Neural cell (in vitro differentiated cells): ENCODE measurements around the gene GRIK2. TPM values are rescaled to one million over a fixed set of nuclear protein-coding genes. Genes with fewer than 3 reads are reported as not detected.

Source experiments
- H2AFZ ChIP-seq: fragments of 200-600, 300-800 bp; sonication (generic), shearing (Covaris generic); 2 replicates; pipeline ENCODE4 v1.6.0; 2014; ENCODE audit warnings: low read depth, mild to moderate bottlenecking, antibody characterized with exemption, low read length, moderate library complexity
- H3F3A ChIP-seq: fragments of 200-600 bp; shearing (Covaris generic); 2 replicates; pipeline ENCODE4 v1.6.1; 2016; ENCODE audit warnings: mild to moderate bottlenecking, moderate library complexity, mixed read lengths, antibody characterized with exemption, low read length; ENCODE audit not compliant: insufficient read depth, poor library complexity, severe bottlenecking
- H3K27ac ChIP-seq: fragments of 200-600, 300-800 bp; sonication (generic), shearing (Covaris generic); 2 replicates; pipeline ENCODE4 v1.5.1; 2014; ENCODE audit warnings: mild to moderate bottlenecking, low read length, moderate library complexity
- H3K27me3 ChIP-seq: fragments of 300-800, 200-600 bp; sonication (generic), shearing (Covaris generic); 2 replicates; pipeline ENCODE4 v1.6.0; 2014; ENCODE audit warnings: mild to moderate bottlenecking, low read depth, low read length, moderate library complexity; ENCODE audit not compliant: insufficient read depth
- H3K36me3 ChIP-seq: fragments of 300-800, 200-600 bp; sonication (generic), shearing (Covaris generic); 2 replicates; pipeline ENCODE4 v1.5.1; 2014; ENCODE audit warnings: mild to moderate bottlenecking, antibody characterized with exemption, low read length, moderate library complexity; ENCODE audit not compliant: insufficient read depth
- H3K4me2 ChIP-seq: fragments of 300-800, 200-600 bp; sonication (generic), shearing (Covaris generic); 2 replicates; pipeline ENCODE4 v1.6.0; 2014; ENCODE audit warnings: mild to moderate bottlenecking, low read length
- H3K4me3 ChIP-seq: fragments of 300-800, 200-600 bp; sonication (generic), shearing (Covaris generic); 2 replicates; pipeline ENCODE4 v1.5.1; 2014; ENCODE audit warnings: mild to moderate bottlenecking, low read length, moderate library complexity
- H3K79me2 ChIP-seq: fragments of 200-600 bp; shearing (Covaris generic); replicated peaks from 2 replicates; pipeline ENCODE4 v1.6.0; 2014; ENCODE audit warnings: mild to moderate bottlenecking, low read length, moderate library complexity; ENCODE audit not compliant: insufficient read depth
- H3K9ac ChIP-seq: fragments of 300-800, 200-600 bp; sonication (generic), shearing (Covaris generic); 2 replicates; pipeline ENCODE4 v1.6.1; 2016; ENCODE audit warnings: mild to moderate bottlenecking, low read length, mixed read lengths
- H3K9me2 ChIP-seq: fragments of 200-600 bp; shearing (Covaris generic); 2 replicates; pipeline ENCODE4 v1.6.1; 2016; ENCODE audit warnings: mild to moderate bottlenecking, low read length, mixed read lengths; ENCODE audit not compliant: insufficient read depth
- H3K9me3 ChIP-seq: fragments of 200-600, 300-800 bp; sonication (generic), shearing (Covaris generic); 2 replicates; pipeline ENCODE4 v1.6.1; 2016; ENCODE audit warnings: mild to moderate bottlenecking, mixed run types, low read length, moderate library complexity, mixed read lengths
- H4K20me1 ChIP-seq: fragments of 200-600 bp; shearing (Covaris generic); 2 replicates; pipeline ENCODE4 v1.6.1; 2016; ENCODE audit warnings: mild to moderate bottlenecking, mixed run types; ENCODE audit not compliant: insufficient read depth
- EP300 ChIP-seq: fragments of 450-650 bp; conservative IDR thresholded peaks from 2 replicates; pipeline ENCODE4 v1.6.1; 2014; ENCODE audit warnings: antibody characterized with exemption, mild to moderate bottlenecking, moderate library complexity; ENCODE audit not compliant: poor library complexity, severe bottlenecking
- EZH2 ChIP-seq: fragments of 200-600, 300-800 bp; shearing (Covaris generic), sonication (generic); IDR thresholded peaks from 2 replicates; pipeline ENCODE4 v1.6.1; 2014; ENCODE audit warnings: antibody characterized with exemption, low read length, borderline replicate concordance, mild to moderate bottlenecking; ENCODE audit not compliant: insufficient read depth, poor library complexity, severe bottlenecking
- MXI1 ChIP-seq: fragments of 450-650 bp; conservative IDR thresholded peaks from 2 replicates; pipeline ENCODE4 v1.6.1; 2014; ENCODE audit warnings: antibody characterized with exemption, mild to moderate bottlenecking; ENCODE audit not compliant: poor library complexity, severe bottlenecking
- POLR2AphosphoS5 ChIP-seq: IDR thresholded peaks from 2 replicates; pipeline ENCODE4 v1.6.1; 2012
- RAD21 ChIP-seq: fragments of 450-650 bp; conservative IDR thresholded peaks from 2 replicates; pipeline ENCODE4 v1.6.1; 2014; ENCODE audit warnings: antibody characterized with exemption, mild to moderate bottlenecking, moderate library complexity
- SMC3 ChIP-seq: fragments of 450-650 bp; conservative IDR thresholded peaks from 2 replicates; pipeline ENCODE4 v1.6.1; 2014; ENCODE audit warnings: antibody characterized with exemption, mild to moderate bottlenecking, moderate library complexity; ENCODE audit not compliant: poor library complexity
- TAF1 ChIP-seq: IDR thresholded peaks from 2 replicates; pipeline ENCODE4 v1.6.1; 2012; ENCODE audit warnings: low read depth
- polyA plus RNA-seq: library from polyadenylated mRNA; depleted of rRNA; stranded (reverse); fragments of >200 nt; gene quantifications from 2 replicates; pipeline ENCODE4 v1.2.3, GENCODE V29; 2014
- TF ChIP-seq, protein P1 (sequence below): IDR thresholded peaks from 2 replicates; pipeline ENCODE4 v1.6.1; 2012; ENCODE audit warnings: borderline replicate concordance
- TF ChIP-seq, protein P2 (sequence below): fragments of 450-650 bp; IDR thresholded peaks from 2 replicates; pipeline ENCODE4 v1.5.1; 2014; ENCODE audit warnings: antibody characterized with exemption, mild to moderate bottlenecking, moderate library complexity; ENCODE audit not compliant: poor library complexity, severe bottlenecking

Gene GRIK2
- polyA plus RNA-seq, 1 donor from 2014 or later, result 106 TPM

DNA sequence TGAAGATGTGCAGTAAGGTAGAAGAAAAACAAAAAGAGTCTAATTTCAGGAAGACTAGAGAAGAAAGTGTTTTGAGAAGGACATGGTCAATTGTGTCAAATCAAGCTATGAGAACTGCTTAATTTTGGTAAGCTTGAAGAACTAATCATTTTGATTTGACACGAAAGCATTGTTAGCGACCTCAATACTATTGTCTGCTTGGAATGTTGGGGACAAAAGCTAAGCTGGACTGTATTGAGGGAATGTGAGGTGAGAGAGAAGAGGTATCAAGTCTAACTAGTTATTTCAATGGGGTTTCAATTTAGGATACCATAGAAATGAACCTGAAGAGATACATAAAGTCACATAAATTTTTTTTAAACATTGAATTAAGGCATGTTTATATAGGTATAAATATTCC lies 309.8 kb downstream of the GRIK2 start:
- no peak overlapping the region for H3K27ac ChIP-seq
- H3K27me3 ChIP-seq, result no peaks in the 10 kb centered on the region
- TF ChIP-seq, protein P1, sequence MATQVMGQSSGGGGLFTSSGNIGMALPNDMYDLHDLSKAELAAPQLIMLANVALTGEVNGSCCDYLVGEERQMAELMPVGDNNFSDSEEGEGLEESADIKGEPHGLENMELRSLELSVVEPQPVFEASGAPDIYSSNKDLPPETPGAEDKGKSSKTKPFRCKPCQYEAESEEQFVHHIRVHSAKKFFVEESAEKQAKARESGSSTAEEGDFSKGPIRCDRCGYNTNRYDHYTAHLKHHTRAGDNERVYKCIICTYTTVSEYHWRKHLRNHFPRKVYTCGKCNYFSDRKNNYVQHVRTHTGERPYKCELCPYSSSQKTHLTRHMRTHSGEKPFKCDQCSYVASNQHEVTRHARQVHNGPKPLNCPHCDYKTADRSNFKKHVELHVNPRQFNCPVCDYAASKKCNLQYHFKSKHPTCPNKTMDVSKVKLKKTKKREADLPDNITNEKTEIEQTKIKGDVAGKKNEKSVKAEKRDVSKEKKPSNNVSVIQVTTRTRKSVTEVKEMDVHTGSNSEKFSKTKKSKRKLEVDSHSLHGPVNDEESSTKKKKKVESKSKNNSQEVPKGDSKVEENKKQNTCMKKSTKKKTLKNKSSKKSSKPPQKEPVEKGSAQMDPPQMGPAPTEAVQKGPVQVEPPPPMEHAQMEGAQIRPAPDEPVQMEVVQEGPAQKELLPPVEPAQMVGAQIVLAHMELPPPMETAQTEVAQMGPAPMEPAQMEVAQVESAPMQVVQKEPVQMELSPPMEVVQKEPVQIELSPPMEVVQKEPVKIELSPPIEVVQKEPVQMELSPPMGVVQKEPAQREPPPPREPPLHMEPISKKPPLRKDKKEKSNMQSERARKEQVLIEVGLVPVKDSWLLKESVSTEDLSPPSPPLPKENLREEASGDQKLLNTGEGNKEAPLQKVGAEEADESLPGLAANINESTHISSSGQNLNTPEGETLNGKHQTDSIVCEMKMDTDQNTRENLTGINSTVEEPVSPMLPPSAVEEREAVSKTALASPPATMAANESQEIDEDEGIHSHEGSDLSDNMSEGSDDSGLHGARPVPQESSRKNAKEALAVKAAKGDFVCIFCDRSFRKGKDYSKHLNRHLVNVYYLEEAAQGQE, result no peak
- TF ChIP-seq EZH2 (no peak), MXI1 (no peak), TAF1 (no peak), EP300 (no peak), SMC3 (no peak), RAD21 (no peak), POLR2AphosphoS5 (no peak)
- TF ChIP-seq, protein P2, sequence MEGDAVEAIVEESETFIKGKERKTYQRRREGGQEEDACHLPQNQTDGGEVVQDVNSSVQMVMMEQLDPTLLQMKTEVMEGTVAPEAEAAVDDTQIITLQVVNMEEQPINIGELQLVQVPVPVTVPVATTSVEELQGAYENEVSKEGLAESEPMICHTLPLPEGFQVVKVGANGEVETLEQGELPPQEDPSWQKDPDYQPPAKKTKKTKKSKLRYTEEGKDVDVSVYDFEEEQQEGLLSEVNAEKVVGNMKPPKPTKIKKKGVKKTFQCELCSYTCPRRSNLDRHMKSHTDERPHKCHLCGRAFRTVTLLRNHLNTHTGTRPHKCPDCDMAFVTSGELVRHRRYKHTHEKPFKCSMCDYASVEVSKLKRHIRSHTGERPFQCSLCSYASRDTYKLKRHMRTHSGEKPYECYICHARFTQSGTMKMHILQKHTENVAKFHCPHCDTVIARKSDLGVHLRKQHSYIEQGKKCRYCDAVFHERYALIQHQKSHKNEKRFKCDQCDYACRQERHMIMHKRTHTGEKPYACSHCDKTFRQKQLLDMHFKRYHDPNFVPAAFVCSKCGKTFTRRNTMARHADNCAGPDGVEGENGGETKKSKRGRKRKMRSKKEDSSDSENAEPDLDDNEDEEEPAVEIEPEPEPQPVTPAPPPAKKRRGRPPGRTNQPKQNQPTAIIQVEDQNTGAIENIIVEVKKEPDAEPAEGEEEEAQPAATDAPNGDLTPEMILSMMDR, result no peak
- H3F3A ChIP-seq, result no peaks in the 10 kb centered on the region
- no peak overlapping the region for H2AFZ ChIP-seq
- no peaks in the 10 kb centered on the region for H4K20me1 ChIP-seq
- no peaks in the 10 kb centered on the region for H3K9me3 ChIP-seq
- no peaks in the 10 kb centered on the region for H3K36me3 ChIP-seq
- no peak overlapping the region for H3K9ac ChIP-seq
- H3K79me2 ChIP-seq, result no peaks in the 10 kb centered on the region
- H3K9me2 ChIP-seq, result no peaks in the 10 kb centered on the region
- no peak overlapping the region for H3K4me2 ChIP-seq
- H3K4me3 ChIP-seq, result no peak overlapping the region

DNA sequence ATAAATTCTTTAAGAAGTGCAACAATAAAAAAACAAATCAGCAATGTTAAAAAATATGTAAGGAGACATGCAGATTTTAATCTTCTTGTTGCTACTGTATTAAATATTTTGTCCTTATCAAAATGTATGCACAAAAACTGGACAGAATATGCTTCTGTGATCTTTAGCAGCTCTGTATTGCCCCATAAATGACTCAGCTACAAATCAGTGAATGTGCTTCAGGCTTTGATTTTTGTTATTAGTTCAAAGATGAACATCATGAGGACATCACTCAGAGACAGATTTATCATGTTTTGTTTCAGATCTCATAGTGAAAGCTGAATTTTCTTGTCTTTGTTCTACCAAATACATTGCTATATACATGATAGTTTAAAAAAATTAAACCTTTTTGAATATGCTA lies 312.4 kb downstream of the GRIK2 start:
- TF ChIP-seq POLR2AphosphoS5 (no peak), EZH2 (no peak), EP300 (no peak), TAF1 (no peak)
- TF ChIP-seq, protein P2, result no peak
- TF ChIP-seq, protein P1, result no peak
- H3K36me3 ChIP-seq, result no peaks in the 10 kb centered on the region
- no peaks in the 10 kb centered on the region for H3K79me2 ChIP-seq
- no peaks in the 10 kb centered on the region for H3K9me2 ChIP-seq
- no peaks in the 10 kb centered on the region for H4K20me1 ChIP-seq
- H3K27me3 ChIP-seq, result no peaks in the 10 kb centered on the region
- no peak overlapping the region for H2AFZ ChIP-seq
- no peaks in the 10 kb centered on the region for H3F3A ChIP-seq
- H3K27ac ChIP-seq, result no peak overlapping the region
- H3K9me3 ChIP-seq, result no peaks in the 10 kb centered on the region
- no peak overlapping the region for H3K9ac ChIP-seq
- no peak overlapping the region for H3K4me2 ChIP-seq
- no peak overlapping the region for H3K4me3 ChIP-seq
